ENCODE results near the gene FTO. TPM values are rescaled to one million over a fixed set of nuclear protein-coding genes. Genes with fewer than 3 reads are reported as not detected.

Gene FTO
- total RNA-seq, 4 donors from 2014 or later = 62.0 to 90.1 (median 75.1) TPM

DNA sequence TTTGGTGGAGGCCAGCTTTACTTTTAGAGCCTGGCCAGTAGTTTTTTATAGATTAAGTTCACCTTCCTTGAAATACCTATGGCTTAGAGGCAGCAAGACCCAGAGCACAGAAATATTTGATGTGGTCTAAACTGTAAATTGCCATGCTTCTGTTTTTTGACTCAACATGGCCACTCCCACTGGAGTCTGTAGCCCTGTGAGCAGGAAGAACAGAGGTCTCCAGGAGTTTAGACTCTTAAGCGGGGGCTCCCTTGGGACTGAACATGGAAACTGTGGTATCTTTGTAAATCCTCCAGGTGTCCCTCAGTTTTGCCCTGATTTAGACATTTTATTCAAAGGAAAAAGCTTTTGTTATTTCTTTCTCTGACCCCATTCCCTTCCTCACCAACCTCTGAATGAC, 145.6 kb downstream of the FTO start:
- intact Hi-C loops (cut with DNase I; ENCODE audit: low total_unique reads) = no loop called here
- Histone ChIP-seq H3K4me1 (peaks cover 7% of the 10 kb centered on the region in 2 donors), H3K9me3 (no peaks in the 10 kb centered on the region), H3K4me3 (no peak overlapping the region), H3K36me3 (peaks cover 0 to 13% of the 10 kb centered on the region in 2 donors), H3K27me3 (no peaks in the 10 kb centered on the region), H3K27ac (no peak overlapping the region)
- TF ChIP-seq POLR2A (IDR thresholded peaks at IDR 0.05) = no peak
- TF ChIP-seq, protein P1, sequence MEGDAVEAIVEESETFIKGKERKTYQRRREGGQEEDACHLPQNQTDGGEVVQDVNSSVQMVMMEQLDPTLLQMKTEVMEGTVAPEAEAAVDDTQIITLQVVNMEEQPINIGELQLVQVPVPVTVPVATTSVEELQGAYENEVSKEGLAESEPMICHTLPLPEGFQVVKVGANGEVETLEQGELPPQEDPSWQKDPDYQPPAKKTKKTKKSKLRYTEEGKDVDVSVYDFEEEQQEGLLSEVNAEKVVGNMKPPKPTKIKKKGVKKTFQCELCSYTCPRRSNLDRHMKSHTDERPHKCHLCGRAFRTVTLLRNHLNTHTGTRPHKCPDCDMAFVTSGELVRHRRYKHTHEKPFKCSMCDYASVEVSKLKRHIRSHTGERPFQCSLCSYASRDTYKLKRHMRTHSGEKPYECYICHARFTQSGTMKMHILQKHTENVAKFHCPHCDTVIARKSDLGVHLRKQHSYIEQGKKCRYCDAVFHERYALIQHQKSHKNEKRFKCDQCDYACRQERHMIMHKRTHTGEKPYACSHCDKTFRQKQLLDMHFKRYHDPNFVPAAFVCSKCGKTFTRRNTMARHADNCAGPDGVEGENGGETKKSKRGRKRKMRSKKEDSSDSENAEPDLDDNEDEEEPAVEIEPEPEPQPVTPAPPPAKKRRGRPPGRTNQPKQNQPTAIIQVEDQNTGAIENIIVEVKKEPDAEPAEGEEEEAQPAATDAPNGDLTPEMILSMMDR (IDR thresholded peaks at IDR 0.05 in 4 of 5, conservative IDR thresholded peaks at IDR 0.05 in 1 of 5) = no peak
- DNase-seq = no peak
- ATAC-seq = no peak
- in situ Hi-C loops (cut with MboI; ENCODE audit: low sequenced_read_pairs in 4 of 4) = no loop called here

DNA sequence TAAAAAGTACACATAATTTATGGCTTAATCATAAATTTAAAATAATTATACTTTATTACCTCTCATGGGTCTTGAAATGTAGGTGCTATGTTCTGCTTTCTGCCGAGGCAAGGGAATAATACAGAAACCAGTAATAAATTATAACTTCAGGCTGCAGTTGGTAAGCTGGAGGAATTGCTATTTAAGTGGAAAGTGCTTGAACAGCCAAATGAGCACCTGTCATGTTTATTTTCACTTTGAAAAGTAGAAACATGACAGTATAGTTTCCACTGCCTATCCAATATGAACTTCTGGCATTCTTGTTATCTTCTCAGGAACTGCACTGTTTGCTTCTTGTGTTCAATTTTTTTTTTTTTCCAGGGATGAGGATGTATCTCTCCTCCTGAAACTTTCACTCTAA, 146.0 kb downstream of the FTO start:
- ATAC-seq = no peak
- in situ Hi-C loops (cut with MboI; ENCODE audit: low sequenced_read_pairs in 4 of 4) = no loop called here

DNA sequence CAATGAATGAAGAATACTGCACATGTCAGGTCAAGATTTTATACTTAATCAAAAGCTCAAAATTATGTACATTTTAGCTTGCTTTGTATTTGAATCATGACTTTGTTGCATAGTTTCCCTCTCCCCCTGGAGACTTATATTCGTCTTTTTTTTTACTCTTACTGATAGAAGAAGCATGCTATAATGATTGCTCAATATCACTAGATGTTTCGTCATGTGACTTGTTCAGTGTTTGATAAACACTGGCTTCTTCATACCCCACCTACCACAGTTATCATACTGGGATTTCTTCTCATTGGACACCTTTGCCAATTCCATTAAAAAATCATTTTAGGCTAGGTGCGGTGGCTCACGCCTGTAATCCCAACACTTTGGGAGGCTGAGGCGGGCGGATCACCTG, 148.7 kb downstream of the FTO start:
- in situ Hi-C loops (cut with MboI; ENCODE audit: low sequenced_read_pairs in 4 of 4) = no loop called here
- Histone ChIP-seq H3K4me3 (no peak overlapping the region), H3K27me3 (no peaks in the 10 kb centered on the region), H3K27ac (no peak overlapping the region), H3K9me3 (no peaks in the 10 kb centered on the region), H3K36me3 (no peaks in the 10 kb centered on the region), H3K4me1 (peaks cover 7% of the 10 kb centered on the region in 2 donors)
- TF ChIP-seq, protein P1 (IDR thresholded peaks at IDR 0.05 in 4 of 5, conservative IDR thresholded peaks at IDR 0.05 in 1 of 5) = no peak
- no peak for TF ChIP-seq POLR2A (IDR thresholded peaks at IDR 0.05)
- ATAC-seq (no peak), DNase-seq (no peak)
- intact Hi-C loops (cut with DNase I; ENCODE audit: low total_unique reads) = no loop called here

More for the DNA sequence above, 146.0 kb downstream of the FTO start:
- no peak for TF ChIP-seq POLR2A (IDR thresholded peaks at IDR 0.05)
- TF ChIP-seq, protein P1 (IDR thresholded peaks at IDR 0.05 in 4 of 5, conservative IDR thresholded peaks at IDR 0.05 in 1 of 5) = no peak
- Histone ChIP-seq H3K9me3 (no peaks in the 10 kb centered on the region), H3K36me3 (peaks cover 0 to 8% of the 10 kb centered on the region in 2 donors), H3K27me3 (no peaks in the 10 kb centered on the region), H3K4me3 (no peak overlapping the region), H3K27ac (no peak overlapping the region), H3K4me1 (peaks cover 7% of the 10 kb centered on the region in 2 donors)
- intact Hi-C loops (cut with DNase I; ENCODE audit: low total_unique reads) = no loop called here
- no peak for DNase-seq

DNA sequence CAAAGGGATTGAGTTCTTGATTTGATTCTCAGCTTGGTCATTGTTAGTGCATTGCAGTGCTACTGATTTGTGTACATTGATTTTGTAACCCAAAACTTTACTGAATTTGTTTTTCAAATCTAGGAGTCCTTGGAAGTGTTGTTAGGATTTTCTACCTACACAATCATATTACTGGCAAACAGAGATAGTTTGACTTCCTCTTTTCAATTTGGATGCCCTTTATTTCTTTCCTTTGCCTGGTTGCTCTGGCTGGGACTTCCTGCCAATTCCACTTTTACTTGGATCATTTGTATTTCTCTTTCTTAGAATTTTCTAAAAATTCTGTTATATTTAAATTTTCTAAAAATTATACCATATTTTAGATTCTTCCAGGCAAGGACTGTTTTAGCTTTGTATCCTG, 151.1 kb downstream of the FTO start:
- H3K36me3 ChIP-seq = no peaks in the 10 kb centered on the region
- ATAC-seq = no peak
- no peak overlapping the region for H3K4me3 ChIP-seq
- no peak for DNase-seq
- in situ Hi-C loops (cut with MboI; ENCODE audit: low sequenced_read_pairs in 4 of 4) (no loop called here), intact Hi-C loops (cut with DNase I; ENCODE audit: low total_unique reads) (no loop called here)
- peaks cover 0 to 5% of the 10 kb centered on the region in 2 donors for H3K4me1 ChIP-seq
- no peaks in the 10 kb centered on the region for H3K9me3 ChIP-seq
- H3K27me3 ChIP-seq = no peaks in the 10 kb centered on the region
- TF ChIP-seq, protein P1 (IDR thresholded peaks at IDR 0.05 in 4 of 5, conservative IDR thresholded peaks at IDR 0.05 in 1 of 5) = no peak
- no peak overlapping the region for H3K27ac ChIP-seq

DNA sequence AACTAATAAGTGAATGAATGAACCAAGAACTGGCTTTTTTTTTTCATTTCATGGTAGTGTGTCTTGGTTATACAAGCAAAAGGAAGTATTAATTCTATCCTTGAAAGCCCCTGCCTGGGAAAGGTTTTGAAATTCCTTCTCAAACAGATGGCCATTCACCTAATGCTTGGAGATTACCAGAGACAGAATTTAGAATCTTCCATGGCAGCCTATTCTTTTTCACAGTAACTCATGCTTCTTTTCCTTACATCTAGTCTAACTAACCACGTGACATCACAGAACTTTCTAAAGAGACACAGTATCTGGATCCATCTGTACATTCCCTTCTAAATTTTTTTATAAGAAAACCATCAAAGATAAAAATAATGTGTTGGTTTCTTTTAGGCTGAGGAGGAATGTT, 151.6 kb downstream of the FTO start:
- DNase-seq = no peak
- H3K27ac ChIP-seq = no peak overlapping the region
- peaks cover 0 to under 1% of the 10 kb centered on the region in 2 donors for H3K4me1 ChIP-seq
- H3K9me3 ChIP-seq = no peaks in the 10 kb centered on the region
- no peaks in the 10 kb centered on the region for H3K36me3 ChIP-seq
- H3K27me3 ChIP-seq = no peaks in the 10 kb centered on the region
- intact Hi-C loops (cut with DNase I; ENCODE audit: low total_unique reads) = no loop called here
- in situ Hi-C loops (cut with MboI; ENCODE audit: low sequenced_read_pairs in 4 of 4) = no loop called here
- TF ChIP-seq POLR2A (IDR thresholded peaks at IDR 0.05) = no peak
- TF ChIP-seq, protein P1 (IDR thresholded peaks at IDR 0.05 in 4 of 5, conservative IDR thresholded peaks at IDR 0.05 in 1 of 5) = no peak
- H3K4me3 ChIP-seq = no peak overlapping the region
- no peak for ATAC-seq

Measured in gastrocnemius medialis (tissue), 4 donors.